Measurements from ENCODE around the gene AP1S1.
A peak's percentile ranks its signal among the peaks of the same experiment; 100 is the strongest.
"Not testable (repeated sequence)": the region's sequence is repeated elsewhere in the genome, so short reads cannot be mapped to it uniquely, and the experiment has no call there.

The AP1S1 gene

DNA sequence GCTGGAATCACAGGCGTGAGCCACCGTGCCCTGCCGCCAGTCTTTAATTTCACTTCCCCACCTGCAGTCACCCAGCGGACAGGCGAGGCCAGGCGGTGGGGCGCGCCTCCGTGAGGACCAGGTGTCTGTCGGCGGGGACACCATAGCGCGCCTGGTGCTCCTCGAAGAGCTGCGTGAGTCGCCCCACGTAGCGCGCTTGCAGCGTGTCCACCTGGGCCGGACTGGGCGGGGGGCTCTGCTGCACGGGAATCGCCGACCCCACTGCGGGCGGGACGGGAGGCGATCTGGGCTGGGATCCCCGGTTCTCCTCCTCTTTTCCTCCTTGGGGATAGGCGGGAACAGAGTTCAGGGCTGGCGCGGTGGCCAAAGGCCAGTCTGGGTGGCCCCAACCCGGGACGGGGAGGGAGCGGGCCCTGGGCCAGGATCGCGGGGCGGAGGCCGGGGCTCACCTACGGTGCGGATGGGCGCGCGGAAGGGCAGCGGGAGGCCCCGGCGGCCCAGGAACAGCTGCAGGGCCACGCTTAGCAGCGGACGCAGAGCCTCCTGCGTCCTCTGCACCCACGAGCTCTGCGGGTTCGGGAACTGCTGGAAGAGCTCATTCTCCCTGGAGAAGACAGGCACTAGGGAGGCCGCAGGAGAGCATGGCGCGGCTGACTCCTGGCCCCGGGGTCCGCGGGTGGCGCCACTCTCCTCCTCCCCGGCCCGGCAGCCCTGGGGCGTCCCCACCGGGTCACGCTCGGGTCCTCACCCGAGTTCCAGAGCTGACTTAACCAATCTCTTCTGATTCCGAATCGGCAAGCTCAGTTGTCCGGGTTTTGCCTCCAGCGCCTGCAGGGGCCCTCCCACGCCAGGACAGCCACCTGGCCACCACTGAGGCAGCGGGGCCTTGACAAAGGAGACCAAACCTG, 47.7 kb downstream of the AP1S1 start:
- DNase-seq (ENCODE audit: low spot score), result peak; percentile 61

DNA sequence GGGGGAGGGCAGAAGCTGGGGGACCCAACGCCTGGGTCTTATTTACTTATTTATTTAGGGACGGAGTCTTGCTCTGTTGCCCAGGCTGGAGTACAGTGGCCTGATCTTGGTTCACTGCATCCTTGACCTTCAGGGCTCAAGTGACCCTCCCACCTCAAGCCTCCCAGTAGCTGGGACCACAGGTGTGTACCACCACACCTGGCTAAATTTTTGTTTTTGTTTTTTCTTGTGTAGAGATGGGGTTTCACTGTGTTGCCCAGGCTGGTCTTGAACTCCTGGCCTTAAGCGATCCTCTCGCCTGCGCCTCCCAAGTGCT, 48.3 kb downstream of the AP1S1 start:
- DNase-seq (ENCODE audit: low spot score), result no peak

GRCh38 chr7:101203740-101204738, 49.8 kb downstream of the AP1S1 start:
- not testable (repeated sequence) for DNase-seq (ENCODE audit: low spot score)

- DNase-seq (ENCODE audit: low spot score), result no peak
Observed at GRCh38 chr7:101205901-101206664, 51.8 kb downstream of the AP1S1 start.

- DNase-seq (ENCODE audit: low spot score), result no peak
Observed at GRCh38 chr7:101206665-101207042, 52.4 kb downstream of the AP1S1 start.

DNA sequence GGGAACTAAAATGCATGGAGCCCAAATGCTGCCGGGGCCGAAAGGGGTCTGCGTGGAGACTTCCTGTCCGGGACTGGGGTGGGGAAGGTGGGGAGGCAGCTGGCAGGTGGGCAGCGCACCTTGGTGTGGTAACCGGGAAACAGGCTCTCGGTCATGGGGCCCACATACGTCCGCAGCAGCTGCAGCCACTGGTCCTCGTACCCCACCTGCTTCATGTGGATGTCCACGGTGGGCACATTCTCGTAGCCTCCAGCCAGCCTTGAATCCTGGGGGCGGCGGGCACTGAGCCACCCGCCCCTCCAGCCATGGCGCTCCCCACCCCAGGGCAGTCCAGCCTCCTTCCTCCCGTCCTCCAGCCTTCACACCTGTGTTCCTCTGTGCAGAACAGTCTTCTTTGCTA, 53.2 kb downstream of the AP1S1 start:
- no peak for DNase-seq (ENCODE audit: low spot score)

DNA sequence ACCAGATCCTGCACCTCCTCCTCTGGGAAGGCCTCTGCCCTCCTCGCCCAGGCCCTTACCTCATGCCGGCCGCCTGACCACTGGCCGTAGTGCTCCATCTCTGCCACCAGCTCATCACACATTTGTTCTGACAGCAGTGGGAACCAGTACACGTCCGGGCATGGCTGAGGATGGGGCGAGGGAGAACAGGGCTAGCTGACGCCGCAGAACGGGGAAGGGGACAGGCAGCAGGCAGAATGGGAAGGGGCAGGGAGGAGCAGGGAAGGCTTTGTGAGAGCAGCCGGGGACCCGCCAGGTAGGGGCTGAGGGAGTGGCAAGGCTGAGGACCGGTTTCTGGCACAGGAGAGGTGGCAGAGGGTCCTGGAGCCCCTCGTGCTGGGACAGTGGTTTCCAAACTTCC, 54.5 kb downstream of the AP1S1 start:
- DNase-seq (ENCODE audit: low spot score), result no peak

- DNase-seq (ENCODE audit: low spot score), result no peak
Observed at GRCh38 chr7:101210143-101210542, 55.9 kb downstream of the AP1S1 start.
